Activated CD4-positive, alpha-beta T cell treated with anti-CD3 and anti-CD28 coated beads for 1 hour (primary cell): ENCODE results near the gene WDR45.
A peak's percentile ranks its signal among the peaks of the same experiment; 100 is the strongest.

ENCODE experiments used
- DNase-seq: peaks from one replicate; pipeline ENCODE4 v3.0.0-alpha.2; 2020

The WDR45 gene

GRCh38 chrX:49043220-49043986 lies 36.3 kb downstream of the WDR45 start, which contains the start of gene TFE3:
Gene TFE3 (minus strand): TSS chrX:49043357. CDS start chrX:49043226, 131 bp downstream.
- DNase-seq, result peak; percentile 92

GRCh38 chrX:49042581-49043219 lies 37.0 kb downstream of the WDR45 start:
- no peak for DNase-seq

GRCh38 chrX:49041744-49042580 lies 37.7 kb downstream of the WDR45 start:
- no peak for DNase-seq

GRCh38 chrX:49040376-49040955 lies 39.2 kb downstream of the WDR45 start:
- no peak for DNase-seq

- peak; percentile 15 for DNase-seq
These were observed 39.9 kb downstream of the WDR45 start for GRCh38 chrX:49039598-49040375.

GRCh38 chrX:49037883-49038475 lies 41.7 kb downstream of the WDR45 start:
- no peak for DNase-seq

GRCh38 chrX:49030283-49030682 lies 49.4 kb downstream of the WDR45 start:
- no peak for DNase-seq

GRCh38 chrX:49029876-49030275 lies 49.8 kb downstream of the WDR45 start:
- no peak for DNase-seq
